HG03045 (cell line): Measurements from ENCODE around the gene ADCYAP1R1.

Experiments
- ATAC-seq: cut with Tn5 transposase; IDR thresholded peaks from one replicate; pipeline ENCODE4 v1.9.1; 2021; ENCODE audit warnings: mild to moderate bottlenecking, moderate library complexity; ENCODE audit not compliant: unreplicated experiment

ADCYAP1R1 gene

GRCh38 chr7:31082447-31082846 is 30.3 kb downstream of the ADCYAP1R1 start:
- ATAC-seq = no peak

GRCh38 chr7:31083210-31083786 is 31.2 kb downstream of the ADCYAP1R1 start:
- ATAC-seq = no peak

GRCh38 chr7:31084226-31084625 is 32.1 kb downstream of the ADCYAP1R1 start:
- ATAC-seq = no peak

- no peak for ATAC-seq
Observed at GRCh38 chr7:31087351-31087750, 35.2 kb downstream of the ADCYAP1R1 start.

GRCh38 chr7:31091924-31092434 is 39.9 kb downstream of the ADCYAP1R1 start:
- ATAC-seq = no peak

GRCh38 chr7:31092606-31093005 is 40.5 kb downstream of the ADCYAP1R1 start:
- ATAC-seq = no peak

- ATAC-seq = no peak
Observed at GRCh38 chr7:31093282-31093681, 41.2 kb downstream of the ADCYAP1R1 start.

- no peak for ATAC-seq
Observed at GRCh38 chr7:31094271-31094670, 42.2 kb downstream of the ADCYAP1R1 start.

- no peak for ATAC-seq
Observed at GRCh38 chr7:31095286-31096197, 43.4 kb downstream of the ADCYAP1R1 start.

GRCh38 chr7:31096198-31096876 is 44.2 kb downstream of the ADCYAP1R1 start:
- ATAC-seq = no peak

GRCh38 chr7:31096877-31097258 is 44.8 kb downstream of the ADCYAP1R1 start:
- no peak for ATAC-seq

- ATAC-seq = no peak
Observed at GRCh38 chr7:31098642-31099360, 46.7 kb downstream of the ADCYAP1R1 start.

- ATAC-seq = no peak
Observed at GRCh38 chr7:31099451-31100444, 47.6 kb downstream of the ADCYAP1R1 start.

GRCh38 chr7:31100445-31100844 is 48.3 kb downstream of the ADCYAP1R1 start:
- no peak for ATAC-seq

- no peak for ATAC-seq
Observed at GRCh38 chr7:31100871-31101270, 48.8 kb downstream of the ADCYAP1R1 start.

GRCh38 chr7:31101544-31101943 is 49.4 kb downstream of the ADCYAP1R1 start:
- no peak for ATAC-seq

- ATAC-seq = no peak
Observed at GRCh38 chr7:31102151-31102972, 50.3 kb downstream of the ADCYAP1R1 start.

GRCh38 chr7:31102973-31103850 is 51.1 kb downstream of the ADCYAP1R1 start:
- ATAC-seq = no peak
